Measurements from ENCODE around the gene INTU.

DNA sequence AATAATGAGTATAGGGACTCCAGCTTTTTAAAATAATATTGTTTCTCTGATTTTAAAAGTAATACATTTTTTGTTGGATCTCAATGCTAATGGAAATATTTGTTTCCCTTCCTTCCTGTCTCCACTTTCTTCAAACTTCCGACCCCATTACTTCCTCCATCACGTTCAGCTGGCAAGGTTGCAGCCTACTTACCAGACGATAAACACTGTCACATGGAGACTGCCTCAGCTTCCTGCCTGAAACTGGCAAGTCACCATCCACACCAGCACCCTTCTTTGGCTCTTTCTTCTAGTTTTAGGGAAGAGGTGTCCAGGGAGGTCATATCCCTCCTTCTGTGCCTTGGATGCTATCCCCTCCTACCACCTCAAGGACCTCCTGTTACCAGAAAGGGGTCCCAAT, 3.4 kb upstream of the INTU start:
- TF ChIP-seq, protein P1, sequence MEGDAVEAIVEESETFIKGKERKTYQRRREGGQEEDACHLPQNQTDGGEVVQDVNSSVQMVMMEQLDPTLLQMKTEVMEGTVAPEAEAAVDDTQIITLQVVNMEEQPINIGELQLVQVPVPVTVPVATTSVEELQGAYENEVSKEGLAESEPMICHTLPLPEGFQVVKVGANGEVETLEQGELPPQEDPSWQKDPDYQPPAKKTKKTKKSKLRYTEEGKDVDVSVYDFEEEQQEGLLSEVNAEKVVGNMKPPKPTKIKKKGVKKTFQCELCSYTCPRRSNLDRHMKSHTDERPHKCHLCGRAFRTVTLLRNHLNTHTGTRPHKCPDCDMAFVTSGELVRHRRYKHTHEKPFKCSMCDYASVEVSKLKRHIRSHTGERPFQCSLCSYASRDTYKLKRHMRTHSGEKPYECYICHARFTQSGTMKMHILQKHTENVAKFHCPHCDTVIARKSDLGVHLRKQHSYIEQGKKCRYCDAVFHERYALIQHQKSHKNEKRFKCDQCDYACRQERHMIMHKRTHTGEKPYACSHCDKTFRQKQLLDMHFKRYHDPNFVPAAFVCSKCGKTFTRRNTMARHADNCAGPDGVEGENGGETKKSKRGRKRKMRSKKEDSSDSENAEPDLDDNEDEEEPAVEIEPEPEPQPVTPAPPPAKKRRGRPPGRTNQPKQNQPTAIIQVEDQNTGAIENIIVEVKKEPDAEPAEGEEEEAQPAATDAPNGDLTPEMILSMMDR (IDR thresholded peaks at IDR 0.05 in 8 of 11, conservative IDR thresholded peaks at IDR 0.05 in 3 of 11) = no peak
- no peak for TF ChIP-seq POLR2A (IDR thresholded peaks at IDR 0.05)

All from spleen (tissue), 7 donors.